ENCODE measurements around the gene THBD.

GRCh38 chr20:23096986-23097520, 47.6 kb upstream of the THBD start:
- TF ChIP-seq CTCF (IDR thresholded peaks at IDR 0.05) (no peak), EP300 (IDR thresholded peaks at IDR 0.05) (no peak)
